ENCODE results near the gene MYEOV.

DNA sequence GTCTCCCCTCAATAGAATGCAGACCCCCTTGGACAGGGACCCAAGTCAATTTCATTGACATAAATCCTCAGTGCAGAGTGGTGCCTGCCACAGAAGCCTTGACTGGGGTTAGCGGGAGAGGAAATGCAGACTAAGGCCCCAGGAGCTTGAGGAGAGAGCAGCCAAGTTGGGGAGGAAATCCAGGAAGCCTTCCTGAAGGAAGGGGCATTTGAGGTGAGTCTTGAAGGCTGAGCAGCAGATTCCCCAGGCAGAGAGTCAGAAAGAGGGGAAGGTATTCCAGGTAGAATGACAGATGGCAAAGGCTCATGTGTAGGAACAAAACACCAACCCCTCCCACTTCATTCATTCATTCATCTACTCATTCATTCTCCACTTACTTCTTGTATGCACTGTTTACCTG, 10.3 kb downstream of the MYEOV start:
- TF ChIP-seq, protein P1, sequence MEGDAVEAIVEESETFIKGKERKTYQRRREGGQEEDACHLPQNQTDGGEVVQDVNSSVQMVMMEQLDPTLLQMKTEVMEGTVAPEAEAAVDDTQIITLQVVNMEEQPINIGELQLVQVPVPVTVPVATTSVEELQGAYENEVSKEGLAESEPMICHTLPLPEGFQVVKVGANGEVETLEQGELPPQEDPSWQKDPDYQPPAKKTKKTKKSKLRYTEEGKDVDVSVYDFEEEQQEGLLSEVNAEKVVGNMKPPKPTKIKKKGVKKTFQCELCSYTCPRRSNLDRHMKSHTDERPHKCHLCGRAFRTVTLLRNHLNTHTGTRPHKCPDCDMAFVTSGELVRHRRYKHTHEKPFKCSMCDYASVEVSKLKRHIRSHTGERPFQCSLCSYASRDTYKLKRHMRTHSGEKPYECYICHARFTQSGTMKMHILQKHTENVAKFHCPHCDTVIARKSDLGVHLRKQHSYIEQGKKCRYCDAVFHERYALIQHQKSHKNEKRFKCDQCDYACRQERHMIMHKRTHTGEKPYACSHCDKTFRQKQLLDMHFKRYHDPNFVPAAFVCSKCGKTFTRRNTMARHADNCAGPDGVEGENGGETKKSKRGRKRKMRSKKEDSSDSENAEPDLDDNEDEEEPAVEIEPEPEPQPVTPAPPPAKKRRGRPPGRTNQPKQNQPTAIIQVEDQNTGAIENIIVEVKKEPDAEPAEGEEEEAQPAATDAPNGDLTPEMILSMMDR (IDR thresholded peaks at IDR 0.05): no peak
- TF ChIP-seq POLR2A (IDR thresholded peaks at IDR 0.05): no peak

Measured in lower leg skin (tissue), 3 donors.